ENCODE measurements around the gene PARL.

GRCh38 chr3:183906234-183906921 lies 21.7 kb upstream of the PARL start:
- TF ChIP-seq CTCF (conservative IDR thresholded peaks at IDR 0.05; ENCODE audit: low read depth, low read length) (no peak), EZH2 (IDR thresholded peaks at IDR 0.05; ENCODE audit: borderline replicate concordance, low read depth, low read length, poor library complexity, severe bottlenecking) (no peak)
